GM06990 (cell line): Measurements from ENCODE around the gene TMED5.
"Not testable (repeated sequence)": the region's sequence is repeated elsewhere in the genome, so short reads cannot be mapped to it uniquely, and the experiment has no call there.

Experiments
- DNase-seq: peaks from one replicate; pipeline ENCODE4 v3.0.0-alpha.2; 2011; ENCODE audit not compliant: insufficient read length; ENCODE audit errors: extremely low read depth
- H3K27me3 ChIP-seq: replicated peaks from 2 replicates; pipeline ENCODE4 v1.6.0; 2011; ENCODE audit warnings: low read length; ENCODE audit not compliant: control insufficient read depth, insufficient read depth
- H3K36me3 ChIP-seq: 2 replicates; pipeline ENCODE4 v1.5.1; 2011; ENCODE audit warnings: low read length; ENCODE audit not compliant: control insufficient read depth, insufficient read depth
- H3K4me3 ChIP-seq: replicated peaks from 2 replicates; pipeline ENCODE4 v1.5.1; 2011; ENCODE audit warnings: low read depth, mild to moderate bottlenecking, control low read depth, low read length
- TF ChIP-seq, protein P1 (sequence below): IDR thresholded peaks from 2 replicates; pipeline ENCODE4 v1.5.1; 2011; ENCODE audit warnings: low read length, control low read depth, mild to moderate bottlenecking, inconsistent platforms; ENCODE audit not compliant: insufficient read depth, poor library complexity, severe bottlenecking

Gene TMED5

DNA sequence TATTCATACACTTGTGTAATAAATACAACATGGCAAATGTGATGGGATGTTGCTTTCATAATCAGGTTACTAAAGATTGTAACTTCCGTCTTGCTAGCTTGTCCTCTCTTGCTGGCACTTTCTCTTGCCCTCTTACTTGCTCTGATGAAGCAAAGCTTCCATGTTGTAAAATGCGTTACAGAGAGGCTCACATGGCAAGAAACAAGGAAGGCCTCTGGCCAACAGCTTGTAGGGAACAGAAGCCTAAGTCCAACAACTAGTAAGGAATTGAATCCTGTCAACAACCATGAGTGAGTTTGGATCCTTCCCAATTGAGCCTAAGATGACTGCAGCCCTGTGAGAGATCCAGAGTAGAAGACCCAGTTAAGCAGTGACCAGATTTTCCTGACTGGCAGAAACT, 15.4 kb downstream of the TMED5 start:
- DNase-seq, result no peak
- TF ChIP-seq, protein P1, sequence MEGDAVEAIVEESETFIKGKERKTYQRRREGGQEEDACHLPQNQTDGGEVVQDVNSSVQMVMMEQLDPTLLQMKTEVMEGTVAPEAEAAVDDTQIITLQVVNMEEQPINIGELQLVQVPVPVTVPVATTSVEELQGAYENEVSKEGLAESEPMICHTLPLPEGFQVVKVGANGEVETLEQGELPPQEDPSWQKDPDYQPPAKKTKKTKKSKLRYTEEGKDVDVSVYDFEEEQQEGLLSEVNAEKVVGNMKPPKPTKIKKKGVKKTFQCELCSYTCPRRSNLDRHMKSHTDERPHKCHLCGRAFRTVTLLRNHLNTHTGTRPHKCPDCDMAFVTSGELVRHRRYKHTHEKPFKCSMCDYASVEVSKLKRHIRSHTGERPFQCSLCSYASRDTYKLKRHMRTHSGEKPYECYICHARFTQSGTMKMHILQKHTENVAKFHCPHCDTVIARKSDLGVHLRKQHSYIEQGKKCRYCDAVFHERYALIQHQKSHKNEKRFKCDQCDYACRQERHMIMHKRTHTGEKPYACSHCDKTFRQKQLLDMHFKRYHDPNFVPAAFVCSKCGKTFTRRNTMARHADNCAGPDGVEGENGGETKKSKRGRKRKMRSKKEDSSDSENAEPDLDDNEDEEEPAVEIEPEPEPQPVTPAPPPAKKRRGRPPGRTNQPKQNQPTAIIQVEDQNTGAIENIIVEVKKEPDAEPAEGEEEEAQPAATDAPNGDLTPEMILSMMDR, result no peak
- Histone ChIP-seq H3K36me3 (no peaks in the 10 kb centered on the region), H3K4me3 (no peak overlapping the region), H3K27me3 (no peaks in the 10 kb centered on the region)

DNA sequence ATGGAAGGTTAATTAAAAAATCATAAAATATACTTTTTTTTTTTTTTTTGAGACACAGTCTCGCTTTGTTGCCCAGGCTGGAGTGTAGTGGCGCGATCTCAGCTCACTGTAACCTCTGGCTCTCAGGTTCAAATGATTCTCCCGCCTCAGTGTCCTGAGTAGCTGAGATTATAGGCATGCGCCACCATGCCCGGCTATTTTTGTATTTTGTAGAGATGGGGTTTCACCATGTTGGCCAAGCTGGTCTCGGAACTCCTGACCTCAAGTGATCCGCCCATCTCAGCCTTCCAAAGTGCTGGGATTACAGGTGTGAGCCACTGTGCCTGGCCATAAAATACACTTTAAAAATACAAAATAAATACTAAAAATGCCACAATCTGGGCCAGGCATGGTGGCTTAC, 16.9 kb downstream of the TMED5 start:
- DNase-seq, H3K36me3 ChIP-seq: not testable (repeated sequence)

DNA sequence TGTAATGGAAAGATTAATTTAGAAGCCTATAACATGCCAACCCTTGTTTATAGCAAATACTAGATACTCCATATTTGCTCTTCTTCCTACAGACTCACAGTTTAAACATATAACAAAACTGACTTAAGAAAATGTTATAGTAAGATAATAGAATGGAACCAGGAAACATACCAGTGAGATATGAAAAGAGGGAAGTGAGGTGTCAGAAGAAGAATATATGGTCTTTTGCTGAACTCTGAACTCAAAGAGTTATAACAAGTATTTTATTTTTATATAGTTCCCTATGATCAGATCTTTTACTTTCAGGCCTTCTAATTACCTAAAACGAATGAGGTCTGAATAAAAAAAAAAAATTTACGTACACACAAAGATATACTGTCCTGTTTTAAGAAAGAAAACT, 20.9 kb downstream of the TMED5 start:
- TF ChIP-seq, protein P1, result no peak
- Histone ChIP-seq H3K27me3 (no peaks in the 10 kb centered on the region), H3K4me3 (no peak overlapping the region), H3K36me3 (peaks cover 8% of the 10 kb centered on the region)
- DNase-seq, result no peak

More for the DNA sequence above, 16.9 kb downstream of the TMED5 start:
- H3K4me3 ChIP-seq, H3K27me3 ChIP-seq: not testable (repeated sequence)

DNA sequence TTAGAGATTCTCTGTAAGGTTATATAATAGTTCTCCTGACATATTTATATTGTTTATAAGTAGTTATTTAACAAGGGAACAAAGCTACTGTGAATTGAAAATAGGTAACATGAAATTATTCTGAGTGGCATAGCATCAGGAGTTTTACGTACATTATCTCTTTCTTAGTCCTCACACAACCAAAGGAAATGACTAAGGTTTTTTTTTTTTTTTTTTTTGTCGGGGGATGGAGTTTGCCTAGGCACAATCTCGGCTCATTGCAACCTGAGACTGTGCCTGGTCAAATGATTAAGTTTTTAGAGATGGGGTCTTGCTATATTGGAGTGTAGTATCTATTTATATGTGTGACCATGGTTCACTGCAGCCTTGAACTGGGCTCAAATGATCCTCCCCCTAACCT, 24.9 kb downstream of the TMED5 start:
- Histone ChIP-seq H3K36me3 (peaks cover 10% of the 10 kb centered on the region), H3K4me3 (no peak overlapping the region), H3K27me3 (no peaks in the 10 kb centered on the region)
- TF ChIP-seq, protein P1, result no peak
- DNase-seq, result no peak

DNA sequence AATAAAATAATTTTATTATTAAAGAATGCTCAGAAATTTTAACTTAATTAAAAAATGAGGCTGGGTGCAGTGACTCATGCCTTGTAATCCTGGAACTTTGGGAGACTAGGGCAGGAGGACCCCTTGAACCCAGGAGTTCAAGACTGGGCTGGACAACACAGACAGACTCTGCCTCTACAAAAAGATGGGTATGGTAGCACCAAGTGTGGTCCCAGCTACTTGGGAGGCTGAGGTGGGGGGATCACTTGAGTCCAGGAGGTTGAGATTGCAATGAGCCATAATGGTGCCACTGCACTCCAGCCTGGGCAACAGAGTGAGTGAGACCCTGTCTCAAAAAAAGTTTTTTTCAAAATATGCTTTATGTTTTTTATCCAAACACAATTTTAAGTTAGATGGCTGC, 25.3 kb downstream of the TMED5 start:
- Histone ChIP-seq H3K27me3 (no peaks in the 10 kb centered on the region), H3K36me3 (peaks cover 10% of the 10 kb centered on the region), H3K4me3 (no peak overlapping the region)
- TF ChIP-seq, protein P1, result no peak
- no peak for DNase-seq

DNA sequence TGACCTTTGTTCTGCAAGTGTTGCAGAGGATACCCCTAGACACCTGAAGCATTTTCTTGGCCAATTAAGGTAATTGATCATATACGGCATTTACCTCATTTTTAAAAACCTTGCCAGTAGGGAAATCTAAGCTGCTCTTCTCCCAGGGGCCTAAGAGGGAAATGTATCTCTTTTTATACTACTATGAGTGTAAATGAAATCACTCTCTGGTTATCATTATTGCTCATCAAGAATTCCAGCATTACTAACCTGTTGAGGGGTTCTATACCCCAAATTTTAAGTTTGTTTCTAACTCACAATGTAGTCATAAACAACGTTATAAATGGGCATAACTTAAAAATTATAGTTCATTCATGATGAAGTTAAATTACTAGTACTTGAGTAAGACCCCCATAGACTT, 27.4 kb downstream of the TMED5 start:
- Histone ChIP-seq H3K27me3 (no peaks in the 10 kb centered on the region), H3K4me3 (no peak overlapping the region), H3K36me3 (peaks cover 10% of the 10 kb centered on the region)
- DNase-seq, result no peak
- TF ChIP-seq, protein P1, result no peak
